ENCODE data around the gene EFNA5.

DNA sequence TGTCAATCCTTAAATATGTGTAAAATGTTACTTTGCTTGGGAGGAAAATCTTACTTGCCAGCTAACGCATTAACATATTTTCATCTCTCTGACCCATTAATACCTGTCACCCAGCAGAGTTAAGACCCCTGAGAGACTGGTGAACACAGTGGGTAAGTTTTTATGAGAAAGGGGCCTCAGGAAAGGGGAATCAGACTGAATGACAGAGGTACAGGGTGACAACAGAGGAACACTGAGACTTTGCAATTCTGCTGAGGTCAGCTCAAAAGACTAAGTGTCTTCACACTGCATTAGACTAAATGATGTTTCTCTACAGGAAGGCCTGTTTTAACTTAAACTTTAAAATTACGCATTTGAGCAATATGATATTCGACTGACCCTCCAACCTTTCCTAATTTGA is 223.8 kb downstream of the EFNA5 start:
- TF ChIP-seq, protein P1, sequence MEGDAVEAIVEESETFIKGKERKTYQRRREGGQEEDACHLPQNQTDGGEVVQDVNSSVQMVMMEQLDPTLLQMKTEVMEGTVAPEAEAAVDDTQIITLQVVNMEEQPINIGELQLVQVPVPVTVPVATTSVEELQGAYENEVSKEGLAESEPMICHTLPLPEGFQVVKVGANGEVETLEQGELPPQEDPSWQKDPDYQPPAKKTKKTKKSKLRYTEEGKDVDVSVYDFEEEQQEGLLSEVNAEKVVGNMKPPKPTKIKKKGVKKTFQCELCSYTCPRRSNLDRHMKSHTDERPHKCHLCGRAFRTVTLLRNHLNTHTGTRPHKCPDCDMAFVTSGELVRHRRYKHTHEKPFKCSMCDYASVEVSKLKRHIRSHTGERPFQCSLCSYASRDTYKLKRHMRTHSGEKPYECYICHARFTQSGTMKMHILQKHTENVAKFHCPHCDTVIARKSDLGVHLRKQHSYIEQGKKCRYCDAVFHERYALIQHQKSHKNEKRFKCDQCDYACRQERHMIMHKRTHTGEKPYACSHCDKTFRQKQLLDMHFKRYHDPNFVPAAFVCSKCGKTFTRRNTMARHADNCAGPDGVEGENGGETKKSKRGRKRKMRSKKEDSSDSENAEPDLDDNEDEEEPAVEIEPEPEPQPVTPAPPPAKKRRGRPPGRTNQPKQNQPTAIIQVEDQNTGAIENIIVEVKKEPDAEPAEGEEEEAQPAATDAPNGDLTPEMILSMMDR (IDR thresholded peaks at IDR 0.05), result no peak
- no peak for TF ChIP-seq POLR2A (IDR thresholded peaks at IDR 0.05)

Measured in prostate gland (tissue), 2 donors.